ENCODE data around the gene LGI1.

The LGI1 gene

GRCh38 chr10:93755443-93756116, 2.2 kb upstream of the LGI1 start:
- DNase-seq (ENCODE audit: low read depth): no peak

GRCh38 chr10:93756118-93756517, 1.6 kb upstream of the LGI1 start:
- no peak for DNase-seq (ENCODE audit: low read depth)

- no peak for DNase-seq (ENCODE audit: low read depth)
Observed at GRCh38 chr10:93757136-93757535, 600 bp upstream of the LGI1 start.

GRCh38 chr10:93758508-93758885, 761 bp downstream of the LGI1 start:
- no peak for DNase-seq (ENCODE audit: low read depth)

- DNase-seq (ENCODE audit: low read depth): no peak
Observed at GRCh38 chr10:93758891-93759410, 1.2 kb downstream of the LGI1 start.

- no peak for DNase-seq (ENCODE audit: low read depth)
Observed at GRCh38 chr10:93760490-93760889, 2.8 kb downstream of the LGI1 start.

GRCh38 chr10:93762979-93763391, 5.2 kb downstream of the LGI1 start:
- no peak for DNase-seq (ENCODE audit: low read depth)

GRCh38 chr10:93766918-93767317, 9.2 kb downstream of the LGI1 start:
- DNase-seq (ENCODE audit: low read depth): no peak

GRCh38 chr10:93767724-93768399, 10.1 kb downstream of the LGI1 start:
- DNase-seq (ENCODE audit: low read depth): no peak

- no peak for DNase-seq (ENCODE audit: low read depth)
Observed at GRCh38 chr10:93768892-93769291, 11.2 kb downstream of the LGI1 start.

- no peak for DNase-seq (ENCODE audit: low read depth)
Observed at GRCh38 chr10:93771354-93771753, 13.6 kb downstream of the LGI1 start.

GRCh38 chr10:93773120-93773519, 15.4 kb downstream of the LGI1 start:
- DNase-seq (ENCODE audit: low read depth): no peak

- DNase-seq (ENCODE audit: low read depth): no peak
Observed at GRCh38 chr10:93773705-93774104, 16.0 kb downstream of the LGI1 start.

- DNase-seq (ENCODE audit: low read depth): no peak
Observed at GRCh38 chr10:93775356-93775755, 17.6 kb downstream of the LGI1 start.

GRCh38 chr10:93777092-93777491, 19.4 kb downstream of the LGI1 start:
- DNase-seq (ENCODE audit: low read depth): no peak

GRCh38 chr10:93784059-93784458, 26.3 kb downstream of the LGI1 start:
- no peak for DNase-seq (ENCODE audit: low read depth)

- DNase-seq (ENCODE audit: low read depth): no peak
Observed at GRCh38 chr10:93788413-93789208, 30.9 kb downstream of the LGI1 start.

GRCh38 chr10:93790439-93790838, 32.7 kb downstream of the LGI1 start:
- no peak for DNase-seq (ENCODE audit: low read depth)

- no peak for DNase-seq (ENCODE audit: low read depth)
Observed at GRCh38 chr10:93796167-93796566, 38.4 kb downstream of the LGI1 start.

GRCh38 chr10:93797825-93798224, 40.1 kb downstream of the LGI1 start:
- no peak for DNase-seq (ENCODE audit: low read depth)

GRCh38 chr10:93799155-93799708, 41.5 kb downstream of the LGI1 start:
- DNase-seq (ENCODE audit: low read depth): no peak

- no peak for DNase-seq (ENCODE audit: low read depth)
Observed at GRCh38 chr10:93804200-93804599, 46.5 kb downstream of the LGI1 start.

- no peak for DNase-seq (ENCODE audit: low read depth)
Observed at GRCh38 chr10:93806903-93807302, 49.2 kb downstream of the LGI1 start.
